ENCODE data around the gene CNOT4.
"Not testable (repeated sequence)": the region's sequence is repeated elsewhere in the genome, so short reads cannot be mapped to it uniquely, and the experiment has no call there.

Gene CNOT4

DNA sequence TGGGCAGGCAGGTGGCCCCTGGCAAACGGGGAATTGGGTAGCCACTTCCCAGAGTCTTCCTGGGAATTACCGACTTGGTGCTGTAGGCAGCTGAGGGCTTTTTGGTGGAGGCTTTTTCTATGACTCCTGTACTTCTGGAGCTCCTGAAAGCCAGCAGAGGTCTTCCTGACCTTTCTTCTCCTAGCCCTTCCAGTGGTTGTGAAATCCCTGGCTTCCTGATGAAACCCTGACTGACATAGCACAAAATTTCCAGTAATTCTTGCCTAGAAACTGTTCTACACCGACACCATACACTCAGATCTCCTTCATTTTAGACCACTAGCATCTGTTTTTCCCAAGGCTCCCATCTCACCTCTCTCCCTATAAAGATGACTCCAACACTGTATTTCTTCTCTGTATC lies 156.1 kb downstream of the CNOT4 start:
- no peak for DNase-seq

DNA sequence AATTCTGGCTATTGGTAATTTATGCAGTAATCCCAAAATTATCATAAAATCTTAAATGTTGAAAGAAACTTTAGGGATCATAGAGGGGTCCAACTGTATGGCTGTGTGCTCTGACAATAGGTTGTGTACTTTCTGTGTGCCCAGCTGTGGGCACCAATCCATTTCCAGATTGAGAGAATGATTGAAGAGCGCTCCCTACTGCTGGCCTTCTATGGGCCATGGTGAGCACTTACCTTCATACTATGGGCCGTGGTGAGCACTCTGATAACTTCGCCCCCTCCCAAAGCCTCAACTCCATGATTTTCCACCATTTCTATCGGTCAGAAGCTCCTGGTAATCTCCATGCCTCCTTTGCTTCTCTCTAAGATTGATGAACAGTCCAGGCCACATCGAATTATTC lies 157.6 kb downstream of the CNOT4 start:
- DNase-seq = no peak

DNA sequence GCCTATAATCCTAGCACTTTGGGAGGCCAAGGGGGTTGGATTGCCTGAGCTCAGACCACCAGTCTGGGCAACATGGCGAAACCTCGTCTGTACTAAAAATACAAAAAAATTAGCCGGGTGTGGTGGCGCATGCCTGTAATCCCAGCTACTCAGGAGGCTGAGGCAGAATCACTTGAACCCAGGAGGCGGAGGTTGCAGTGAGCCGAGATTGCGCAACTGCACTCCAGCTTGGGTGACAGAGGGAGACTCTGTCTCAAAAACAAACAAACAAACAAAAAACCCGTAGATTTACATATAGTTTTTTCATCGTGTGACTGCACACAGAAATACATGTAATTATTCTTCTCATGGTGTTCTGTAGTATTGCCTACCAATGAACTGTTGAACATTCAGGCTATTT lies 158.8 kb downstream of the CNOT4 start:
- not testable (repeated sequence) for DNase-seq

DNA sequence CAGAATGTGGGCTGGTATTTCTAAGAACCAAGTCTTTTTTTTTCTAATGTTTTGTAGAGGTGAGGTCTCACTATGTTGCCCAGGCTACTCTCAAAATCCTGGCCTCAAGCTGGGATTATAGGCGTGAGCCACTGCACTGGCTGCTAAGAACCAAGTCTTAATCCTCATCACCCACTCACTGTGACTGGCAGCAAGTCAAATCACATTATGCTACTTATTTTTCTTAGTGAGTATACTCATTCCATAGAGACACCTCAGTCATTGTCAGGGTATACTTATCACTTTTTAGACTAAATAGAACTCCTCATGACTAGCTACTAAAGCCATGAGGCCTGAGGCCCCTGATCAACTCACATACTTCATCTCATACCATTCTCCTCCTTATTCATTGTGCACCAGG lies 160.2 kb downstream of the CNOT4 start:
- DNase-seq = no peak

DNA sequence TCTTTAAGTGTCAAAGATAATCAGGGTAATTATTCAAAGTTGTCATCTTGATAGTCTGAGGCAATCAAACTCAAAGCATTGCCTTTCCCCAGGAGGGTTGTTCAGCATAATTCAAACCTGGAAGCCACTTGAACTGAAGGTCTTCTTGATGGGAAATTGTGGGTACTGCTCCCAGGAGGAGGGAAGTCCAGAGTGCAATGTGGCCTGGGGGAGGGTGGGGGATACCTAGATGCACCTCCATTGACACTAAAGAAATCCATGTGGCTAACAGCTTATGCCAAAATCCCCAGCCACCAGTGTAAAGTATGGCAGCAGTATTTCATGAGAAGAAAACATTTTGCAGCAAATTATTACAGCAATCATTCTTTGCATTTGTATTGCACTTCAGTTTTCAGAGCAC lies 161.4 kb downstream of the CNOT4 start:
- no peak for DNase-seq

DNA sequence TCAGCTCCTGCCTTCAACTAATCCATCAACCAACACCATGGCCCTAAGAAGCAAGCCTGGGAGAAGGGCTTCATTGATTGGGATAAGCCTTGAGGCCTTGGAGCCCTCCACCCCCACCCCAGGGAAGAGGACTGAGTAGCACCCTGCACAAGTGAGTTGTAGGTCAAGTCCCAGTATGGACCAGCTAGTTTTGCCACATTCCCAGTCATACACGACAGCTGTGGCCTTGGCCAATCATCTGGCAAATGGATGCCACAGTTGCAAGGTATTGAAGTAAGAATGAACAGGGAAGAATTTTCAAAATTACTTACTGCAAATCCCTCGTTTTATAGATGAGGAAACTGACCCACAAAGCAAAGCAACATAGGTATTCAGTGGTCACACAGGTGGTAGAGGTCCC lies 166.5 kb downstream of the CNOT4 start:
- no peak for DNase-seq

DNA sequence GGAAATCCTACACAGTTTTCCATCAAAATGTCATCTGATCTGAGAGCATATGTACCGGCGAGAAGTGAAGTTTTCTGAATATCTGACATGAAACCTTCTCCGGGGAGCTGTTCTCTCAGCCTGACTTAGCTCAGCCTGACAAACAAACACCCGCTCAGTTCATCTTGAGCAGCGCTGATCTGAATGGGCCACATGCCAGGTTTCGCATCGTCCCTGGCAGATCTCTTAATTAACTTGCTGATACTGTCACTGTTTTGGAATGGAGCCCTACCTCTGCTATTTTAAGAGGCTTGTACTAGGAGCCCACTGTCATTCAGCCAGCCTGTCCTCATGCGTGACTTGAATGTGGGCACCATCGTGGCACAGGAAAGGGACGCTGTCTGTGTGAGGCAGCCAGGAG lies 167.0 kb downstream of the CNOT4 start:
- peak; percentile 75 for DNase-seq

DNA sequence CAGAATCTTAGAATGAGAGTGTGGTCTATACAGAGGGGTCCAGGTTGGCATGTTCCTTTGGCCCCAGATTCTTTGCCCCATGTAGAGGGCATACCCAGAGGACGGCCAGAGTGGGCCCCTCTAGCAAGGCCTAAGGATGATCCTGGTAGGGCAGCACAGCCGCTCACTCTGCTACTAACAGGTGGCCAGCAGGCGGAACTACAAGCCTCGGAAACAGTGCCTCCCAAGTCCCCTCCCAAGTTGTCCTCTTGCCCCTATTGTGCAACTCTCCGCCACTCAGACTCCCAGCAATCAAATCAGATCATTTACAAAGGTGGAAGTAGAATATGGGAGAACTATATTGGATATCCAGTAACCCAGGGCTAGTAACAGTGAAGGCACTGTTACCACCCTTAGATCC lies 168.9 kb downstream of the CNOT4 start:
- DNase-seq = no peak

DNA sequence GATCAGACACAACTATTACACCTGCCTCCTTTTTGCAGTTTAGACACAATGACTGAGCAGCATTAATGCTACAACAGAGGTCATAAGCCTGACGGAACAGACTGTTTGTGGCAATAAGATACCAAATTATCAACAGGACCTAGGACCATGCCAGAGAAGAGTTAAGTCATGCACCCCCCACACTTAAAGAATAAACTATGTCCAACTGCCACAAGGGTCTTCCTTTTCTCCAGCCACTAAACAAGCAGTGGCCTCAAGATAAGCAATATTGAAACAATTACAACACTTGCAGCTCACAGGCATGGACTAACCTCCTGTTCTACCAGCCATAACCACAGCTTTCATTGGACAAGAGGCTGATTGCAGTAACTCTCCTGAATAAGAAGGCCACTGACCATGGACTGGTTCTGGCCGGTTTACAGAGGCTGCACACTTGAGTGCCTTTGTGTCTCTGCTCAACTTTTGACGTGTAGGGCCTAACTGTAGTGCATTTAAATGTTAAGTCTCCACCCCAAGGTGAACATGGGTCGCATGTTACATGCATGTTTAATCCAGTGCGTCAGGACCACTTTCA lies 171.8 kb downstream of the CNOT4 start:
- no peak for DNase-seq

DNA sequence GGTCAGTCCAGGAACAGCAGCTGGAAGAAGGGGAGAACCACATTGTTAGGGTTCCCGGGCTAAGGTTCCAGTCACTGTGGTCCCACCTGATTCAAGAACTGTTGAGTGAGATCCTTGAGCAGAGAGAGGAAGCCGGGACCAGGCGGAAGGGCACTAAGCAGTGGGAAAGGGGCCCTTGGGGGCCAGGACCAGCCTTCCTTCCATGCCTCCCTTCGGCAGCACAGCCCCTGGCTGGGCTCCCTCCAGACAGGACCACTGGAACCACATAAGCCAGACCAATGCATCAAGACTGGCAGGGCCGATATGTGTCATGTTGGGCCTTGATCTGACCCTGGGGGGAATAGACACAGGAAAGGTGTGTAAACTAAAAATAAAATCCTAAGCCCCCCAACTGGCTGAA lies 172.4 kb downstream of the CNOT4 start:
- no peak for DNase-seq

DNA sequence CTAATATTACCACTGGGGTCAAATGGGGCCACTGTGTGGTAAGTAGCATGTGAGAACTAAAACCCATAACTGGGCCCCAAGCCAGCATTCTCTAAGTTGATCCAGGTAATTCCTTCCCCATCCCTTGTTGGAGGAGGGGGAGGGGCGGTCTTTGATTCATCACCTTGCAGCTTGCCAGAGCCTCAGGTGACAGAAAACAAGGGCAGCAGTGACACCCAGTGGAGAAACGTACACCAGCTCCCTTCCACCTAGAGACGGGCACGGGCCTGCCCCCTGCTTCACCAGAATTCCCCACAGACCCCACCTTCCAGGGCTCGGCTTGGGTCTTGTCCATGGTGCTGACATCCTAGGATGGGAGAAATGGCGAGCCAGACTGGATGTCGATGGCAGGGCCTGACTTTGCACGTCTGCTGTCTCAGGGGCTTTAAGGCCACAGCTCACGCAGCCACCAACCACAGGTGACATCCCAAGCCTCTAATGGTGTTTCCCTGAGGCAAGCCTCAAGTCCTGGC lies 174.2 kb downstream of the CNOT4 start:
- peak; percentile 76 for DNase-seq

DNA sequence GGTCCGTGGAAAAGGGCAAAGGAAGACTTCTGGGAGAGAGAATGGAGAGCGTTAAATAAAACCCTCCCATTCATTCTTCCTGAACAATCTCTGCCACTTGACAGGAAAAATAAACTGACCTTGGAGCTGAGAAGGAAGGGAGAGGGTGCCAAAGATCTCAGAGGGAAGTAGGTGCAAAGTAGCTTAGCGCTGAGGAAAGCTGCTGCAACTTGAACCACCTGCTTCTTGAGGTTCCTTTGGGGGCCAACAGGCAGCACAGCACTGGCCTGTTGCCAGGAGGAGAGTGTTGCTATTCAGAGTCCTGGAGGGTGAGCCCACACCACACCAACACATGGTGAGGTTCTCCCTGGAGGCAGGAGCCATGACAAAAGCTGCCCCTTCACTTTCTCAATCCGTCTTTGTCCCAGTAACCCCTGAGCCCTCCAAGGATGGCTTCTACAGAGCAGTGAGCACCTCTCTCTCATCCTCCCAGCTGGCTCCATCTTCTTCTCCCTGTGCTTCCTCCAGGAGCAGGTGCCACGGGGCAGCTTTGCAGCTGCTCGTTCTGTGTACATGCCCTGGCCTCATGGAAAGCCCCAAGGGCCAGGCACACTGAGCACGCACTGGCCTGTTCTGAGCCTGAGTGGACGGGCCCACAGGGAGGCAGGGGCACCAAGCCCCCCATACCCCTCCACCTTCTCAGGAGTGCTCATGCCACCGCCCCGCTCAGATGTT lies 174.9 kb downstream of the CNOT4 start:
- no peak for DNase-seq

DNA sequence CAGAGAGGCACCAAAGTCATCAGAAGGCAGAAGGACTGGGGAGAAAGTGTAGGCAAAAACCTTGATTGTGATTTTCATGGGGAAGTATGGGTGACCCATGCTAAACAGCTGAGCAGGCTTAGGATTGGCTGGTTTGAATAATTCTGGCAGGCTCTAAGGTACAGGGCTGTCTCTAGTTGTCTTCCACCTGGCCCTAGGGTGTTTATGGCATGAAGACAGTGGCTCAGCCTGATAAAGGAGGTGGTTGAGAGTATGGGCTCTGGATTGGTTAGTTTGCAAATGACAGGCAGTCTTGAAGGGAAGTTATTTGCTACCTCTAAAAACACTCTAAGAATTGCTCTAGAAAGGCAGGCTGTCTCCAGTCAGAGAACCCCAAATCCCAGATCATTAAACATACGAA lies 176.0 kb downstream of the CNOT4 start:
- no peak for DNase-seq

DNA sequence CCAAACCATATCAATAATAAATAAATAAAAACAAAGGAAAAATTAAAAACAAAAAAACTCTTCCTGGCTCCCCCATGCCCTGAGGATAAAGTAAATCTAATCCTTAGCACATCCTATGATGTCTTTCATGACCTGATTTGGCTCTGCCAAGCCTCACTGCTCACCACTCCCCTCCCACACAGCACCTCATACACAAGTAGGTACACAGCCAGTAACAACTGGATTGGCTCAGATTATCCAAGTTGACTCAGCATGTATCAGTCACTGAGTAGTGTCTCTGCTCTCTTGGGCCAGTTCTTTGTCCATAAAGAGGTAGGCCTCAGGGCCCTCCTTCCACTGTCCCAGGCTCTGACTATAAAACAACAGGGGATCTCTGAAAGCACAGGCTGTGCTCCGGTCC lies 176.7 kb downstream of the CNOT4 start:
- no peak for DNase-seq

DNA sequence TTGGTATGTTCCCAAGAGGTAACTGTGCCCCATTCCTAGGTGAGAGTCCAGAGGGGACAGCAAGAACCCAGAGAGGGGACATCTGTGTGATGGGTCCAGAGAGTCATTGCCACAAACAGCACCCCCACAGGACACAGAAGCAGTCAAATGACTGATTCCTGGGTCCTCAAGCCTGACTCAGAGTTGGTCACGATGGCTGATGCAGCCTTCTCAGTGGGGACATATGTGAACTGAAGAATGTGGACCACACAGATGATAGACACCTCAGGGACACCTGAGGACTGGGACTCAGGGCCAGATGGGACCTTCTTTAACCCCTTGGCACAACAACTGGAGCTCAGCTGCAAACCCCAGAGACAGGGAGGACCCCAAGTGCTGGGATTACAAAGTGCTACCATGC lies 179.8 kb downstream of the CNOT4 start:
- no peak for DNase-seq

DNA sequence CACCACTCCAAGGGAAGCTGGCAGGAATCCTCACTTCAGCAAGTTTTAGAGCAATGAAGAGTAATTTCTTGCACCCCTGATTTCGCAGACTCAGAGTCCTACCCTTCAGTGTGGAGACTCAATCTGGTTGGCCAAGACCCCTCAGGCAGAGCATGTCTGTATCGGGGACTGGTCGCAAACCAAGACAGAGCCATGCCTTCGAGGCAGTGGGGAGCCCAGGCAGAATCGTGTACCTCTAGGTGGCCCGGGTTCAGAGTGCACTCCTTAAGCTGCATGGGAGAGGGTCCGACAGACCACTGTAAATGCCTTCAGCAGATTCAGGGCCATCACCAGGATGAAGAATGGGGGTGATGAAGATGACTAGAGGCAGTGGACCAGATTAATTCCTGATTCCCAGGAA lies 181.4 kb downstream of the CNOT4 start:
- no peak for DNase-seq

DNA sequence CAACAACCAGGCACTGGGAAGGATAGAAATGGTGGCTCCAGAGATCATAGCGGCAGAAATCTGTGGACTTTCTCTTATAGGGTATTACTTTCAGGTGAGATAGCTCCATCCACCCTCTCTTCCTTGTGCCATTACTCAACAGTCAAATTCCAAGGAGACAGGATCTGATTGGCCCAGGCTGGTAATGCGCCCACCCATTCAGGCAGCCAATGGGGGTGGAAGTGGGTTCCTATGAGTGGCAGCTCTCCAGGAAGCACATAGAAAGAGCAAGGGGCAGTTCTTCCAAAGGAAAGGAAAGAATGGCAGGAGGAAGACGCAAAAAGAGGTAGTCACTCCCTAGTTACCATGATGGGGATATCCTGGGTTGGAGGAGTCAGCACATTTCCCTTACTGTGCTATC lies 181.8 kb downstream of the CNOT4 start:
- DNase-seq = no peak

DNA sequence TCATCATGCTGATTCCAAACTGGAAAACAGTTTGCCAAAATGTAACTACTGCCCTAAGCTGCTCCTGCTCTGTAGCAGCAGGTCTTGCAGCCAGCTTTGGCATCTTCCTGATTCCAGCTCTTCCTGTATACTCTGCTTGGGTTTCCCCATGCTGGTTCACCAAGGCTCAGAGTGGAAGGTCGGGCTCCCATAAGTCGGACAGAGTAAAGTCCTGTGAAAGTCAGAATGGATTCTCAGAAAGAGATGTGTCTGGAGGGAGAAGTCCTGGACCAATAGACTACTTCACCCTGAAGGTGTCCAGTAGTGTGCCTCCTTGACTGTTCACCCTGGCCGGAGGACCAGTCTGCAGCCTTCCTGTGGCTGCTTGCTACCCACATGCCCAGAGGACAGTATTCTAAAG lies 182.4 kb downstream of the CNOT4 start:
- no peak for DNase-seq

DNA sequence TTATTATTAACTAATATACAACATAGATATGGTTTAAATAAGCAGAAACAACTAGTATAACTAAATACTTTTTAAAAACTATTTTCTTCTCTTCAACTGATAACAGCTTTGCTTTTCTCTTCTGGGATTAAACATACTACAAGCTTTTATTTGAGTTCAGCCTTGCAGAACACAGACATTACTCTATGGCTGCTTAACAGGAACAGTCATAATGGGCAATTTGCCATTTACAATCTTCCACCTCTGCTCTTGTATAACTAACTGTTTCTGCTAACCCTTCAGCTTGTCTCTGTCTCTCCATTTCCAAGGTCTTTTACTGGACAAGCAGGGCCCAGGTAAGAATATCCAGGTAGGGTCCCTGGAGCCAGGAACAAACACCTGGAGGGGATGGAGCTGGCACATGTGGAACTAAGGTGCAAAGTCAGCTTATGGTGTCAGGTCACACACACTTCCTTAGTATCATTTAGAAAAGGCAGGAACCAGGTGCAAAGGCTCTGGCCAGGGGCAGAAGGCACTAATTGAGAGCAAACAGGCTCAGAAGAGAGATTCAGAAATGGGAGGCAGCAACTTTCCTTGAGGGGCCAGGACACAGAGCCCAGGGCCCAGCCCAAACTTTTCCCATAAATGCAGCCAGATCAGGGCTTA lies 183.1 kb downstream of the CNOT4 start:
- no peak for DNase-seq

DNA sequence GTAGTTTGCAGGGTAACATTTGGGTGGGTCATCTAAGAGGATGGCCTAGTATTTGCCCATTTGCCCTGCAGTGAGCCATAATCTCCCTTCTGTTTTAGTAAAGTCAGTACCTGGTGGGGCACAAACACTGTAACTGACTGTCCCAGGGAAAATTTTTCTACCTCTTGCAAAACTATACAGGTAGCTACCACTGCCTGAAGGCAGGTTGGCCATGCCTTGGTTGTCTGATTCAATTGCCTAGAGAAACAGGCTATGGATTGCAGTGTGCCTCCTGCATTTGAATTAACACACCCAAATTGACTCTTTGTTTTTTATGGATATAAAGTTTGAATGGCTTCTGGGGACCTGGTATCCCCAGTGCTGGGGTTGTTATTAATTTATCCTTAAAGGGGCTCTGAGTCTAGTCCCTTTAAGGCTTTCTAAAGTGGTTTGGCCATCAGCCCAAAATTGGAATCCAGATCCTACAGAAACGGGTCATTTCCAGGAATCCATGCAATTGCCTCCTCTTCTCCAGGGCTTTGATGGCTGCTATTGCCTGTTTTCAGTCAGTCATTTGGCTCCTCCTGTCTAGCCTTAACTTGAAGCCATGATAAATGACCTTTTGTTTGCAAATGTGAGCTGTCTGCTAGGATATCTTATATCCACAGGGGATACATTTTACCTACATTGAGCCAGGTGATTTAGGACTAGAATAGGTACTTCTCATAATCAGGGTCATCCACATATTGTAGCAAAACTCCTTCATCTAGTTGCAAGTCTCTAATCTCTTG lies 187.1 kb downstream of the CNOT4 start:
- no peak for DNase-seq

DNA sequence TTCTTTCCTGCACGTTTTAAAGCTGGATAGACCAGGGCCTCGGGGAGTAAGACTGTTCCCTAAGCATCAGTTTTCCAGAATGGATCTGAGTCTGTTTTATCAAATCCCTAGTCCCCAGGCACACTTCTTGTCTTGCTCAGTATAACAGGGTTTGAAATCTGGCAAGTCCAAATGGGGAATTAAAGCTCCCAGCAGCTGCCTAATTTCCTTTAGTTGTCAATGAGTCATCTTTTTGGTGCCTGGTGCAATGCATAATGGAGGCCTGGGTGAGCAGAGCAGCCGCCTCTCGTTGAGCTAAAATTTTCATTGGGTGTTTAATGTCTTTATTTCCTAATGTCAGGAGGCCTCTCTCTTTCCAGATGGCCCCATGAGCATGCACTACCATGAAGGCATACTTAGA lies 188.3 kb downstream of the CNOT4 start:
- no peak for DNase-seq

DNA sequence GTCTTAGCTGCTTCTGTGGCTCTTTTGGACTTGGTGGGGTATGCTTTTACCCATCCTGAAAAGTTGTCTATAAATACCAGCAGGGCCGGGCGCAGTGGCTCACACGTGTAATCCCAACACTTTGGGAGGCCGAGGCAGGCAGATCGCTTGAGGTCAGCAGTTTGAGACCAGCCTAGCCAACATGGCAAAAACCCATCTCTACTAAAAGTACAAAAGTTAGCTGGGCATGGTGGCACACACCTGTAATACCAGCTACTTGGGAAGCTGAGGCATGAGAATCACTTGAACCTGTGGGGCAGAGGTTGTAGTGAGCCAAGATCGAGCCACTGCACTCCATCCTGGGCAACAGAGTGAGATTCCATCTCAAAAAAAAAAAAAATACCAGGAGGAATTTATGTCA lies 188.9 kb downstream of the CNOT4 start:
- DNase-seq = not testable (repeated sequence)

DNA sequence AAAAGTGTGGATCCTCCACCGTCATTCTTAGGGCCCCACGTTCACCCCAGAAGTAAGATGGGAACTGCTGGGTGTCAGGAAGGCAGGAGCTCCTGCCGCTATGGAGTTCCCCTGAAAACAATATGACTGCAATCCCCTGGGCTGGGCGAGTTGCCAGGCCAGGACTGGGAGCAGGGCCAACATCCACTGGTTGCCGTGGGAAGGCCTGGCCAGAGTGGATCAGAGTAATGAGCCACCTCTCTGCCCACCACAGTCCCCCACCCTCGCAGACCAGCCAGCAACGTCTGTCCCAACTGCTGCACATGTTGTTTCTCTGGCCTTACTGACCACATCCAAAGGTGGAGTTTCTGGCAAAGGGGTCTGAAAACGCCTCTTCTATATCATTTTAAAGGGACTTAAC lies 189.6 kb downstream of the CNOT4 start:
- DNase-seq = peak; percentile 10

All from NCI-H1694 treated with DMSO at 0.1 percent for 48 hours (cell line).